MM.1S (cell line): ENCODE measurements around the gene KRTCAP3.

Experiments used
- DNase-seq: peaks from one replicate; pipeline ENCODE4 v3.0.0-alpha.2; 2015
- H2AFZ ChIP-seq: fragments of 300-600 bp; sonication (generic); 2 replicates; pipeline ENCODE4 v1.6.0; 2016; ENCODE audit warnings: antibody characterized with exemption, low read length
- H3F3A ChIP-seq: fragments of 300-600 bp; sonication (generic); 2 replicates; pipeline ENCODE4 v1.6.1; 2016; ENCODE audit warnings: mild to moderate bottlenecking, antibody characterized with exemption, low read length, moderate library complexity, mixed read lengths; ENCODE audit not compliant: insufficient read depth
- H3K27ac ChIP-seq: fragments of 300-600 bp; sonication (generic); 2 replicates; pipeline ENCODE4 v1.5.1; 2016; ENCODE audit warnings: mild to moderate bottlenecking, low read length
- H3K27me3 ChIP-seq: fragments of 300-600 bp; sonication (generic); replicated peaks from 2 replicates; pipeline ENCODE4 v1.6.0; 2016; ENCODE audit warnings: low read length; ENCODE audit not compliant: insufficient read depth
- H3K36me3 ChIP-seq: fragments of 300-600 bp; sonication (generic); replicated peaks from 2 replicates; pipeline ENCODE4 v1.6.1; 2016; ENCODE audit warnings: mild to moderate bottlenecking, low read length, mixed read lengths; ENCODE audit not compliant: insufficient read depth
- H3K4me1 ChIP-seq: fragments of 300-600 bp; sonication (generic); 2 replicates; pipeline ENCODE4 v1.6.1; 2016; ENCODE audit warnings: low read length, mixed read lengths
- H3K4me2 ChIP-seq: fragments of 300-600 bp; sonication (generic); 2 replicates; pipeline ENCODE4 v1.6.0; 2016; ENCODE audit warnings: low read depth, low read length
- H3K4me3 ChIP-seq: fragments of 300-600 bp; sonication (generic); 2 replicates; pipeline ENCODE4 v1.5.1; 2016; ENCODE audit warnings: low read length, mixed read lengths
- H3K79me2 ChIP-seq: fragments of 300-600 bp; sonication (generic); 2 replicates; pipeline ENCODE4 v1.6.1; 2016; ENCODE audit warnings: mixed run types, low read length, mixed read lengths
- H3K9ac ChIP-seq: fragments of 300-600 bp; sonication (generic); 2 replicates; pipeline ENCODE4 v1.6.1; 2016; ENCODE audit warnings: low read length, mixed read lengths
- H3K9me2 ChIP-seq: fragments of 300-600 bp; sonication (generic); replicated peaks from 2 replicates; pipeline ENCODE4 v1.6.1; 2016; ENCODE audit warnings: mild to moderate bottlenecking, low read length, mixed read lengths; ENCODE audit not compliant: insufficient read depth
- H3K9me3 ChIP-seq: fragments of 300-600 bp; sonication (generic); replicated peaks from 2 replicates; pipeline ENCODE4 v1.6.1; 2016; ENCODE audit warnings: mild to moderate bottlenecking, low read length, mixed read lengths; ENCODE audit not compliant: insufficient read depth
- H4K20me1 ChIP-seq: fragments of 300-600 bp; sonication (generic); 2 replicates; pipeline ENCODE4 v1.6.1; 2016; ENCODE audit warnings: mild to moderate bottlenecking, low read length, moderate library complexity, mixed read lengths; ENCODE audit not compliant: insufficient read depth
- EZH2 ChIP-seq: fragments of 300-600 bp; sonication (generic); optimal IDR thresholded peaks from 2 replicates; pipeline ENCODE3; 2017; ENCODE audit warnings: low read depth, mild to moderate bottlenecking, antibody characterized with exemption, low read length, mixed read lengths
- EZH2phosphoT487 ChIP-seq: fragments of 300-600 bp; sonication (generic); IDR thresholded peaks from 2 replicates; pipeline ENCODE4 v1.6.1; 2018; ENCODE audit warnings: antibody characterized with exemption, low read length
- TF ChIP-seq, protein P1 (sequence below): fragments of 300-600 bp; sonication (generic); IDR thresholded peaks from 2 replicates; pipeline ENCODE4 v1.5.1; 2016; ENCODE audit warnings: antibody characterized with exemption, low read length, mixed read lengths

KRTCAP3 gene

GRCh38 chr2:27427863-27428212 is 14.3 kb upstream of the KRTCAP3 start:
- Histone ChIP-seq H3K9me3 (no peaks in the 10 kb centered on the region), H3K9me2 (no peaks in the 10 kb centered on the region), H3K4me3 (peak overlapping the region; percentile 88), H3K4me1 (peaks cover 9% of the 10 kb centered on the region; the same call in 1 of the 2 replicates), H3K79me2 (peaks cover 38% of the 10 kb centered on the region), H3K27ac (peak overlapping the region; percentile 85; the same call in 1 of the 2 replicates), H3K36me3 (no peaks in the 10 kb centered on the region), H3K27me3 (no peaks in the 10 kb centered on the region), H3K9ac (peak overlapping the region; percentile 95), H3K4me2 (peak overlapping the region; percentile 81), H3F3A (peaks cover 19% of the 10 kb centered on the region), H2AFZ (peak overlapping the region; percentile 97), H4K20me1 (no peaks in the 10 kb centered on the region)
- DNase-seq: no peak
- TF ChIP-seq, protein P1, sequence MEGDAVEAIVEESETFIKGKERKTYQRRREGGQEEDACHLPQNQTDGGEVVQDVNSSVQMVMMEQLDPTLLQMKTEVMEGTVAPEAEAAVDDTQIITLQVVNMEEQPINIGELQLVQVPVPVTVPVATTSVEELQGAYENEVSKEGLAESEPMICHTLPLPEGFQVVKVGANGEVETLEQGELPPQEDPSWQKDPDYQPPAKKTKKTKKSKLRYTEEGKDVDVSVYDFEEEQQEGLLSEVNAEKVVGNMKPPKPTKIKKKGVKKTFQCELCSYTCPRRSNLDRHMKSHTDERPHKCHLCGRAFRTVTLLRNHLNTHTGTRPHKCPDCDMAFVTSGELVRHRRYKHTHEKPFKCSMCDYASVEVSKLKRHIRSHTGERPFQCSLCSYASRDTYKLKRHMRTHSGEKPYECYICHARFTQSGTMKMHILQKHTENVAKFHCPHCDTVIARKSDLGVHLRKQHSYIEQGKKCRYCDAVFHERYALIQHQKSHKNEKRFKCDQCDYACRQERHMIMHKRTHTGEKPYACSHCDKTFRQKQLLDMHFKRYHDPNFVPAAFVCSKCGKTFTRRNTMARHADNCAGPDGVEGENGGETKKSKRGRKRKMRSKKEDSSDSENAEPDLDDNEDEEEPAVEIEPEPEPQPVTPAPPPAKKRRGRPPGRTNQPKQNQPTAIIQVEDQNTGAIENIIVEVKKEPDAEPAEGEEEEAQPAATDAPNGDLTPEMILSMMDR: no peak
- no peak for TF ChIP-seq EZH2phosphoT487
- no peak for TF ChIP-seq EZH2

GRCh38 chr2:27428213-27428977 is 13.8 kb upstream of the KRTCAP3 start, which contains the start of gene NRBP1:
TSS of gene NRBP1 (plus strand) at chr2:27428631. CDS start at chr2:27433274, 4,643 bp downstream.
- DNase-seq: peak; percentile 96
- Histone ChIP-seq H3K4me3 (peak within 1 kb of the TSS; percentile 88), H3K36me3 (no peaks in the 10 kb centered on the region), H3K9me3 (no peaks in the 10 kb centered on the region), H3K4me2 (peak within 1 kb of the TSS; percentile 96), H3K27ac (peak within 1 kb of the TSS; percentile 85; the same call in 1 of the 2 replicates), H3K27me3 (no peaks in the 10 kb centered on the region), H4K20me1 (no peaks in the 10 kb centered on the region; the same call in 1 of the 2 replicates), H3K79me2 (peaks cover 38% of the 10 kb centered on the region), H3K9me2 (no peaks in the 10 kb centered on the region), H2AFZ (peak within 1 kb of the TSS; percentile 97), H3K4me1 (peaks cover 9% of the 10 kb centered on the region; the same call in 1 of the 2 replicates), H3F3A (peaks cover 19% of the 10 kb centered on the region), H3K9ac (peak within 1 kb of the TSS; percentile 95)
- TF ChIP-seq EZH2: no peak
- TF ChIP-seq, protein P1: no peak
- TF ChIP-seq EZH2phosphoT487: no peak

- H2AFZ ChIP-seq: peak overlapping the region; percentile 97
These were observed 13.1 kb upstream of the KRTCAP3 start for GRCh38 chr2:27428978-27429541.

More at GRCh38 chr2:27428978-27429541, 13.1 kb upstream of the KRTCAP3 start:
- TF ChIP-seq, protein P1: no peak
- no peak for TF ChIP-seq EZH2phosphoT487
- no peak for TF ChIP-seq EZH2
- H3K9ac ChIP-seq: peak overlapping the region; percentile 95
- peaks cover 9% of the 10 kb centered on the region; the same call in 1 of the 2 replicates for H3K4me1 ChIP-seq
- H4K20me1 ChIP-seq: no peaks in the 10 kb centered on the region; the same call in 1 of the 2 replicates
- peaks cover 19% of the 10 kb centered on the region for H3F3A ChIP-seq
- DNase-seq: peak; percentile 90
- no peaks in the 10 kb centered on the region for H3K27me3 ChIP-seq
- H3K79me2 ChIP-seq: peaks cover 38% of the 10 kb centered on the region
- no peaks in the 10 kb centered on the region for H3K9me3 ChIP-seq
- no peaks in the 10 kb centered on the region for H3K9me2 ChIP-seq
- peaks cover 2% of the 10 kb centered on the region; the same call in 1 of the 2 replicates for H3K36me3 ChIP-seq
- H3K4me3 ChIP-seq: peak overlapping the region; percentile 88
- peak overlapping the region; percentile 96 for H3K4me2 ChIP-seq
- peak overlapping the region; percentile 85; the same call in 1 of the 2 replicates for H3K27ac ChIP-seq
